A549 (cell line): Measurements from ENCODE around the gene SYNGR2.

Experiments used
- ESRRA ChIP-seq: fragments of 150-350 bp; IDR thresholded peaks from 2 replicates; pipeline ENCODE4 v1.6.1; 2014; ENCODE audit warnings: mild to moderate bottlenecking, low read length, borderline replicate concordance
- HOXA7 ChIP-seq: fragments of 250-450 bp; sonication (Bioruptor Pico); IDR thresholded peaks from 2 replicates; pipeline ENCODE4 v1.5.0; 2020; ENCODE audit warnings: mild to moderate bottlenecking, moderate library complexity
- JUN ChIP-seq, 2 experiments: fragments of >200 bp; sonication (Bioruptor Twin); formaldehyde crosslinking; IDR thresholded peaks; 2 replicates in 1 of 2; 3 replicates in 1 of 2; pipeline ENCODE4 v1.6.1; 2016 to 2017
- KDM1A ChIP-seq: fragments of 200-600 bp; sonication (generic); IDR thresholded peaks from 2 replicates; pipeline ENCODE4 v1.6.1; 2016; ENCODE audit warnings: low read depth, mild to moderate bottlenecking
- POLR2A ChIP-seq: IDR thresholded peaks from 2 replicates; pipeline ENCODE4 v1.6.1; 2012; ENCODE audit warnings: mild to moderate bottlenecking, low read length
- REST ChIP-seq: fragments of 200-600 bp; sonication (generic); IDR thresholded peaks from 2 replicates; pipeline ENCODE4 v1.6.1; 2016; ENCODE audit warnings: antibody characterized with exemption, mild to moderate bottlenecking, moderate library complexity
- TF ChIP-seq, protein P1 (sequence below): fragments of >200 bp; sonication (Bioruptor Twin); formaldehyde crosslinking; IDR thresholded peaks from 3 replicates; pipeline ENCODE4 v1.5.1; 2016
- TF ChIP-seq, protein P2 (sequence below): fragments of >200 bp; sonication (Bioruptor Twin); formaldehyde crosslinking; IDR thresholded peaks from 3 replicates; pipeline ENCODE4 v1.6.1; 2016

GRCh38 chr17:78196716-78197115 is 28.3 kb downstream of the SYNGR2 start:
- TF ChIP-seq JUN (IDR thresholded peaks at IDR 0.05) (no peak), HOXA7 (CRISPR knock-in tag) (no peak), ESRRA (no peak), REST (no peak), KDM1A (no peak), POLR2A (no peak)
- TF ChIP-seq, protein P1, sequence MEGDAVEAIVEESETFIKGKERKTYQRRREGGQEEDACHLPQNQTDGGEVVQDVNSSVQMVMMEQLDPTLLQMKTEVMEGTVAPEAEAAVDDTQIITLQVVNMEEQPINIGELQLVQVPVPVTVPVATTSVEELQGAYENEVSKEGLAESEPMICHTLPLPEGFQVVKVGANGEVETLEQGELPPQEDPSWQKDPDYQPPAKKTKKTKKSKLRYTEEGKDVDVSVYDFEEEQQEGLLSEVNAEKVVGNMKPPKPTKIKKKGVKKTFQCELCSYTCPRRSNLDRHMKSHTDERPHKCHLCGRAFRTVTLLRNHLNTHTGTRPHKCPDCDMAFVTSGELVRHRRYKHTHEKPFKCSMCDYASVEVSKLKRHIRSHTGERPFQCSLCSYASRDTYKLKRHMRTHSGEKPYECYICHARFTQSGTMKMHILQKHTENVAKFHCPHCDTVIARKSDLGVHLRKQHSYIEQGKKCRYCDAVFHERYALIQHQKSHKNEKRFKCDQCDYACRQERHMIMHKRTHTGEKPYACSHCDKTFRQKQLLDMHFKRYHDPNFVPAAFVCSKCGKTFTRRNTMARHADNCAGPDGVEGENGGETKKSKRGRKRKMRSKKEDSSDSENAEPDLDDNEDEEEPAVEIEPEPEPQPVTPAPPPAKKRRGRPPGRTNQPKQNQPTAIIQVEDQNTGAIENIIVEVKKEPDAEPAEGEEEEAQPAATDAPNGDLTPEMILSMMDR: no peak
- TF ChIP-seq, protein P2, sequence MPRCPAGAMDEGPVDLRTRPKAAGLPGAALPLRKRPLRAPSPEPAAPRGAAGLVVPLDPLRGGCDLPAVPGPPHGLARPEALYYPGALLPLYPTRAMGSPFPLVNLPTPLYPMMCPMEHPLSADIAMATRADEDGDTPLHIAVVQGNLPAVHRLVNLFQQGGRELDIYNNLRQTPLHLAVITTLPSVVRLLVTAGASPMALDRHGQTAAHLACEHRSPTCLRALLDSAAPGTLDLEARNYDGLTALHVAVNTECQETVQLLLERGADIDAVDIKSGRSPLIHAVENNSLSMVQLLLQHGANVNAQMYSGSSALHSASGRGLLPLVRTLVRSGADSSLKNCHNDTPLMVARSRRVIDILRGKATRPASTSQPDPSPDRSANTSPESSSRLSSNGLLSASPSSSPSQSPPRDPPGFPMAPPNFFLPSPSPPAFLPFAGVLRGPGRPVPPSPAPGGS: no peak
